Gastroesophageal sphincter (tissue), 3 donors: ENCODE measurements around the gene ADAM33.

Source experiments
- CTCF ChIP-seq, 4 experiments: fragments of 200-600 bp in 2 of 4; fragments of 450-650 bp in 2 of 4; sonication (generic) in 1 of 4; IDR thresholded peaks; one replicate each; pipeline ENCODE4 v1.5.1; 2017 to 2019; ENCODE audit warnings: antibody characterized with exemption in 4 of 4, mild to moderate bottlenecking in 2 of 4, moderate library complexity in 2 of 4
- POLR2AphosphoS5 ChIP-seq: sonication (generic); formaldehyde crosslinking; IDR thresholded peaks from one replicate; pipeline ENCODE4 v1.6.1; 2017; ENCODE audit warnings: antibody characterized with exemption

GRCh38 chr20:3628502-3629314 lies 53.1 kb downstream of the ADAM33 start:
- TF ChIP-seq CTCF (IDR thresholded peaks at IDR 0.05) (no peak), POLR2AphosphoS5 (no peak)
